ENCODE measurements around the gene RELB.

Gene RELB

DNA sequence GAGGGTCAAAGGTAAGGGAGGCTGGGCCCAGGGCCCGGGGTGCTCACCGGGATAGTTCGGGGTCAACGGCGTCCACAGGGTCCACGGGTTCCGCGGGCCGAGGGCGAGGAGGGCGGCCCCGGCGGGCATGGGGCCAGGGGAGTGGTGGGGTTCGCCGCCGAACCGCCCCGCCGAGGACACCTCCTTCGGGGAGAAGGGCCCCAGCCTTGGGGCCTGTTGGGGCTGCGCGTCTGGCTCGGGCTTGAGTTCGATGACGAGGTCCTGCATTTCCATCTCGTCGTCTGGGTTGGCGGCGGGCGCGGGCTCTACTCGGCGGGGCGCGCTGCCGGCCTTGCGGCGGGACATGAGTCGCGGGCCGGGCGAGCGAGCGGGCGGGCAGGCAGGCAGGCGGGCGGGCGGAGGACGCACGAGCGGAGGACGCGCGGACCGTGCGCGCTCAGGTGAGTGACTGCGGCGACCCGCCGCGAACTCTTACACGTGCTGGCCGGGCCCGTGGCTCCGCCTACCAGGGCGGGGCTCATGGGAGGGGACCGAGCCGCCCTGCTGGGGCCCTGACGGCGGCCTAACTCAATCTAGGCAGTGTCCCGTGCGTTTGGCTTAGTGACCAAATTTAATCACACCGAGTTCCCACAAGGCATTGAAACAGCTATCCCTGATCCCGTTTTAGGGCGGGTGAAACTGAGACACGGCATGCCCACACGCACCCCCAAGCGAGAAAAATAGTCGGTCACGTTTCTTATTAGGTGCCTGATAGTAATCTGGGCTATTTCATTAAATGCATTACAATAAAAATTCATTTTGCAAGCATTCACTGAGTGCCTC is 75.0 kb downstream of the RELB start, which contains the start of gene ZNF296:
Gene ZNF296, minus strand, starts transcription at position 450 of the 822 bp plus-strand sequence. Its CDS starts 105 bp downstream, at position 345.
- Mint-ChIP-seq H3K4me3 (peak within 1 kb of the TSS; percentile 81), H3K27me3 (no peaks in the 10 kb centered on the region), H3K27ac (peak within 1 kb of the TSS; percentile 55), H3K9me3 (no peaks in the 10 kb centered on the region), H3K36me3 (peaks cover 1% of the 10 kb centered on the region), H3K4me1 (peaks cover 37% of the 10 kb centered on the region)

DNA sequence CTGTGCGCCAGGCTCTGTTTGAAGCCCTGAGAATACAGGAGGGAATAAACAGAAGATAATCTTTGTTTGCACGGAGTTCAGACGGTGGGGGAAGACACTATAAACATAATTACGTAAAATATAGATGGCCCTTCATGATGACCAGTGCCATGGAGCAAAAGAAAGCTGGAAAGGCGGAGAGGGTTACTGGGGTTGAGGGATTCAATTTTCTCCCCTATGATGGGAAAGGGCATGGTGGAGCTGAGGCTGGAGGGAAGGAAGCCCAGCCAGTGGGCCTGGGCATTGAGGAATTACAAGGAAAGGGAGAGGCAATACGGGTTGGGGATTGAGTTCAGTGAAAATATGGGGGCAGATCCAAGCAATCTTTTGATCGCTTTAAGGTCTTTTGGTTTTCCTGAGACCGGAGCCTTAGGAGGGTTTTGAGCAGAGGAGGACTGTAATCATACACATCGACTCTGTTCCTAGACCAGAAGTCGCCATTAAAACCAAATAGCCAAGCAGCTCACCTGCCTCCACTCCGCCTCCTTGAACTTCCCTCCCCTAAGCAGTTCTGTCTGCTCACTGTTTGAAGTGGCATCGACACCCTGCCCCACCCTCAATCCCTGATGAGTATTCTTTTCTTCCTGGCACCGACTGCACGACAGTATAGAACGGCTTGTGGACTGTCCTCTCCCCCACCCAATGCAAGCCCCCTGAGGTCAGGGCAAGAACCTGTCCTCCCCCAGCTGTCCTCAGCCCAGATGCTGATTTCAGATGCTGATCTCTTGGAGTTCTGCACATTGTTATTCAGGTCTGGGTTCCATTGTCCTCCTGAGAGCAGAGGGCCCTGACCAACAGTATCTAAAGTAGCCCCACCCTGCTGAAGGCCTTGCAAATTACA is 75.8 kb downstream of the RELB start:
- peak overlapping the region; percentile 81 for H3K4me3 Mint-ChIP-seq
- peak overlapping the region; percentile 12 for H3K27ac Mint-ChIP-seq
- no peaks in the 10 kb centered on the region for H3K27me3 Mint-ChIP-seq
- peaks cover 45% of the 10 kb centered on the region for H3K4me1 Mint-ChIP-seq
- no peaks in the 10 kb centered on the region for H3K9me3 Mint-ChIP-seq
- peaks cover 6% of the 10 kb centered on the region for H3K36me3 Mint-ChIP-seq

DNA sequence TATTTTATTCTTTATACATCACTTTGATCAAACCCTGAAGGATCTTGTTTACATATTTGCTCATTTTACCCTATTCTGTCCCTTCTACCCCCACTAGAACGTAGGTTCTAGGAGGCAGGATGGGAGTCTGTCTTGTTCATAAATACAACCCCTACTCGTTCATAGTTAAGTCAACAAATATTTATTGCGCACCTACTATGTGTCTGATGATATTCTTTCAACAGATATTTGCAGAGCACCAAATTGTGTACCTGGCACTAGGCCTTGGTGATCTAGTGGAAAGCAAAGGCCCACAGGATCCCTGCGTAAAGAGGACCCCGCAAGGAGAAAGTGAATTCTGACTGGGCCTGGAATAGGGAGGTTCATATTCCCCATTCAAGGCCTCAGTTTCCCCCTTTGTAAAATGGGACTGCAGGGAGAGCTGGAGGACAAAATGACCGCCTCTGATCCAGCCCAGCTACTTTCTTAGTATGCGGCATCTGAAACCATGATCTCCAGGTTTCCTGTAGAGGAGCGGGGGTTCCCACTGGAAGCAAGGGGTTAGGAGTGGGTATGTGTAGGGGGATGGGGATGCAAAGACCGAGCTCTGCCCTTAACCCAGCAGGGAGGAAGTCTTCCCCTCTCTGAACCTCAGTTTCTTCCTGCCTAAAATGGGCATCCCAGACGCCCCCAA is 77.3 kb downstream of the RELB start:
- Mint-ChIP-seq H3K27me3 (no peaks in the 10 kb centered on the region), H3K4me3 (peak overlapping the region; percentile 99), H3K9me3 (no peaks in the 10 kb centered on the region), H3K36me3 (peaks cover 8% of the 10 kb centered on the region), H3K27ac (peak overlapping the region; percentile 68), H3K4me1 (peaks cover 49% of the 10 kb centered on the region)

DNA sequence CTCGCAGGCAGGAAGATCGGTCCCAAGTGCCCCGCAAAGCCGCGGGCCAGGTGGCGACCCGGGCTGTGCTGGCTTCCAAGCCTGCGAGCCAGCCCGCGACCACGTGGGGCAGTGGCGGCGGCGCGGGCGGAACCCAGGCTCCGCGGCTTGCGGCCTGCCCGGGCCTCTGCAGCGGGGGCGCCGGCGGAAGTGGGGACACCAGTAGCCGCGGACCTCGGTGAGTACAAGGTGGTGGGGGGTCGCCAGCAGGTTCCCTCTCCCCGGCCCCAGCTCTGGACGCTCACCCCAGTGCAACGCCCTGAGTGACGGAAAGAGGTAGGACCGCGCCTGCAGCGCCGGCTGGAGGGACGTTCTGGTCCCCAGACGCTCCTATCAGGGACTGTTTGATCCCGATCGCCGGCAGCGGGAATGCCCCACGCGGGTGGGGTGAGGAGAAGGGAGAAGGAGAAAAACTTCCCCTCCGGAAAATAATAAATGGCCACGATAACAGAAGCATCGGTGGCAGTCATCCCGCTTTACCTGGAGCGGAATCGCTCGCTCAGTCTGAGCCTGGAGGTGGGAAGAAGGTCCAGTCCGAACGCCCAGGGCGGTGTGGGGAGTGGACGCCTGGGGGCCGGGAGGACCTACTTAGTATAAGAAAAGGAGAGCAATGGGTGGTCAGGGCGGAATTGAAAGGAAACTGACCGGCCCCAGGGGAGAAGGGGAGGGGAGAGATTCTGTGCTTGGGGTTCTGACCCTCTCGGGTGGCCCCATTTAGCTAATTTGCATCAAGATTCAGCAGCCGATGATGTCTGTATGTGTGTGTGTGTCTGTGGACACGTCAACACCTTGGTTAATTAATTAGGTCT is 78.0 kb downstream of the RELB start, which contains the start of gene GEMIN7:
Gene GEMIN7, plus strand, starts transcription at position 198 of the 848 bp plus-strand sequence. CDS start 10,855 bp downstream, outside the sequence.
- Mint-ChIP-seq H3K27ac (peak within 1 kb of the TSS; percentile 89), H3K36me3 (peaks cover 8% of the 10 kb centered on the region), H3K27me3 (no peaks in the 10 kb centered on the region), H3K9me3 (no peaks in the 10 kb centered on the region), H3K4me3 (peak within 1 kb of the TSS; percentile 99), H3K4me1 (peaks cover 49% of the 10 kb centered on the region)

DNA sequence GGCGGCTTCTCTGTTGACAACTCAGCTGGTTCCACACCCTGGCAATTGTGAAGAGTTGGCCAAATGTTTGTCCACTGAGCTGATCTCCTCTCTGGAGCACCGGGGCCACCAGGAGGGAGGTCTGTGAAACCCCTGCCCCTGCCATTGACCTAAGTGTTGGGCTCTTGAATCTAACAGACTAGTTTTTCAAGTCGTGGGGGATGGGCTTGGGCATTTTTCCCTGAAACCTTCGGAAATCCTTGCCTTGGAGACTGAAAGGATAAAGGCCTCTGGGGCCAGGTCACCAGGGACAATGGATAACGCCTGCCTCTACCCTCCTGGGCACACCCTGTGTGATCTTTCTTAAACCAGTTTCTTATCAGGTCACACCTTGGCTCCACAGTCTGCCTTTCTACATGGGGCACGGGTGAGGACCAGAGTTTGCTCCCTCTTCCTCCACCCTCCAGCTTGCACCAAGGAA is 78.7 kb downstream of the RELB start:
- H3K27ac Mint-ChIP-seq = no peak overlapping the region
- H3K36me3 Mint-ChIP-seq = peaks cover 8% of the 10 kb centered on the region
- H3K27me3 Mint-ChIP-seq = no peaks in the 10 kb centered on the region
- H3K4me1 Mint-ChIP-seq = peaks cover 45% of the 10 kb centered on the region
- peak overlapping the region; percentile 99 for H3K4me3 Mint-ChIP-seq
- no peaks in the 10 kb centered on the region for H3K9me3 Mint-ChIP-seq

DNA sequence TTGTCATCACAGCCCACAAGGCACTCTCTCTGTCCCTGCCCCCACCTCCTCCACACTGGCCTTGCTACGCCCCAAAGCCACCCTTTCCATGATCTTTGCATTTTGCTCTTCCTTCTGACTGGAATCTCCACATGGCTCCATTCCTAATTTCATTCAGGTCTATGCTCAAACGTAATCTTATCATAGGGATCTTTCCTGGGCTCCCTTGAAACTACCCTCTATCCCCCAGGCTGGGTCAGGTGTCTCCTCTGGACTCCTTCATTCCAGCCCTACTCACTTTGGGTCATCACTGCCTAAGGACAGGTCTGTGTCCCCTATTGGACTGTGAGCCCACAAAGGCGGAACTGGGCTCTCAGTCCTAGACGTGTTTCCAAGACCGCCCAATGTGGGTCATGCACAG is 80.9 kb downstream of the RELB start:
- H3K4me3 Mint-ChIP-seq = peak overlapping the region; percentile 15
- peaks cover 43% of the 10 kb centered on the region for H3K4me1 Mint-ChIP-seq

DNA sequence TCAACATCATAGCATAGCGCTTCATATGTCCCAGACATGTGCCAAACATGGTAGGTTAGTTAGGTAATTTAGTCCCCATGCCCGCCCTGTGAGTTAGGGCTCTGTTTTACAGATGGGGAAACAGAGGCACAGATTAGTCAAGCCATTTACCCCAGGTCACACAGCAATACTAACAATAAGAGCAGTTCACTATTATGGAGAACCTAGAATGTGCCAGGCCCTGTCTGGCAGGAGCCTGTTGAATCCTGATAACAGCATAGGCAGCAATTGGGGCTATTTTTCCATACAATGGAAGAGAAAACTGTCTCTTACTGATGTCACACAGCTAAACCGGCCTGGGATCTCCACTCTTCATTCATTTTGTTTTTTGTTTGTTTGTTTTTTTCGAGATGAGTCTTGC is 85.2 kb downstream of the RELB start:
- Mint-ChIP-seq H3K4me1 (peaks cover 37% of the 10 kb centered on the region), H3K36me3 (peaks cover 15% of the 10 kb centered on the region), H3K9me3 (no peaks in the 10 kb centered on the region), H3K27me3 (no peaks in the 10 kb centered on the region), H3K27ac (no peak overlapping the region), H3K4me3 (no peak overlapping the region)

More for the DNA sequence above, 80.9 kb downstream of the RELB start:
- no peaks in the 10 kb centered on the region for H3K27me3 Mint-ChIP-seq
- peak overlapping the region; percentile 36 for H3K27ac Mint-ChIP-seq
- no peaks in the 10 kb centered on the region for H3K9me3 Mint-ChIP-seq
- H3K36me3 Mint-ChIP-seq = peaks cover 8% of the 10 kb centered on the region

DNA sequence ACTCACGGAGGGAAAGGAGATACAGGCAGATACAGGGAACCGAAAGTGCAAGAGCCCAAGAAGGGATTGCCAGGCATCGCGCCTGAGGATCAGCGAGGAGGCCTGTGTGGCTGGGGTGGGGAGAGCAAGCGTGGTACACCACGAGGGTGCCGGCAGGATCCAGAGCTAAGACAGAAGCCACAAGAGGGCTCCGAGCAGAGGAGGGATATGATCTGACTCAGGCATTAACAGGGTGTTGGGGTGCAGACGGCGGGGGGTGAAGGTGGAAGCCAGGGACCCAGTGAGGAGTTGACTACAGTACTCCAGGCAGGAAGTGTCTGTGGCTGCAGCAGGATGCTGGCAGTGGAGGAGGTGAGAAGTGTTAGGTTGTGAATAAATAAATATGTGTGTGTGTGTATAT is 86.3 kb downstream of the RELB start:
- no peaks in the 10 kb centered on the region for H3K9me3 Mint-ChIP-seq
- H3K4me3 Mint-ChIP-seq = peak overlapping the region; percentile 70
- peaks cover 11% of the 10 kb centered on the region for H3K36me3 Mint-ChIP-seq
- H3K27ac Mint-ChIP-seq = peak overlapping the region; percentile 92
- no peaks in the 10 kb centered on the region for H3K27me3 Mint-ChIP-seq
- peaks cover 35% of the 10 kb centered on the region for H3K4me1 Mint-ChIP-seq
